Activated CD8-positive, alpha-beta T cell treated with anti-CD3 and anti-CD28 coated beads, Interleukin-2, amount 10 ng/mL, durations not matched to agents 7 days and 5 days (primary cell): ENCODE results near the gene CAPS. TPM values are rescaled to one million over a fixed set of nuclear protein-coding genes. Genes with fewer than 3 reads are reported as not detected.
"Not testable (repeated sequence)": the region's sequence is repeated elsewhere in the genome, so short reads cannot be mapped to it uniquely, and the experiment has no call there.

Experiments used
- ATAC-seq: fragments of 150-1000 bp; cut with Tn5 transposase; one replicate; pipeline ENCODE4 v1.10.0; 2021; ENCODE audit warnings: moderate library complexity
- CTCF ChIA-PET: fragments of 350-600 bp; sonication (Branson Sonifier 250); formaldehyde crosslinking; loops from one replicate; lab custom pipeline; 2021; ENCODE audit warnings: antibody characterized with exemption; lab: Charles Lee
- POLR2A ChIA-PET: fragments of 350-600 bp; sonication (Branson Sonifier 250); formaldehyde crosslinking; loops from one replicate; lab custom pipeline; 2021; ENCODE audit warnings: antibody characterized with exemption; lab: Charles Lee
- DNase-seq: peaks from one replicate; pipeline ENCODE4 v3.0.0-alpha.2; 2020
- H3K27ac Mint-ChIP-seq: one replicate; pipeline ENCODE4 v1.8.0; 2021; ENCODE audit warnings: mild to moderate bottlenecking, mixed read lengths
- H3K27me3 Mint-ChIP-seq: one replicate; pipeline ENCODE4 v1.8.0; 2021; ENCODE audit warnings: low read depth, mixed read lengths
- H3K36me3 Mint-ChIP-seq: one replicate; pipeline ENCODE4 v1.8.0; 2021; ENCODE audit warnings: low read depth, mixed read lengths
- H3K4me1 Mint-ChIP-seq: one replicate; pipeline ENCODE4 v1.8.0; 2021; ENCODE audit warnings: low read depth, mixed read lengths
- H3K4me3 Mint-ChIP-seq: one replicate; pipeline ENCODE4 v1.8.0; 2021; ENCODE audit warnings: mild to moderate bottlenecking, mixed read lengths
- H3K9me3 Mint-ChIP-seq: one replicate; pipeline ENCODE4 v1.8.0; 2022; ENCODE audit warnings: mixed read lengths; ENCODE audit not compliant: insufficient read depth
- total RNA-seq, 2 experiments: library from RNA; stranded (reverse); gene quantifications; one replicate each; pipeline ENCODE4 v1.2.3, GENCODE V29; 2021

Gene CAPS
- total RNA-seq, 2 experiments from 2014 or later: 11.4 to 12.0 TPM

- DNase-seq (no peak), ATAC-seq (no peak)
- H3K4me3 Mint-ChIP-seq: no peak overlapping the region
- H3K36me3 Mint-ChIP-seq: no peaks in the 10 kb centered on the region
- ChIA-PET CTCF (no interaction called here), POLR2A (no interaction called here)
- H3K27ac Mint-ChIP-seq: no peak overlapping the region
- no peaks in the 10 kb centered on the region for H3K9me3 Mint-ChIP-seq
- H3K4me1 Mint-ChIP-seq: no peaks in the 10 kb centered on the region
- peaks cover 5% of the 10 kb centered on the region for H3K27me3 Mint-ChIP-seq
These were observed 32.3 kb upstream of the CAPS start for GRCh38 chr19:5881543-5882299.

GRCh38 chr19:5882421-5882968 lies 31.6 kb upstream of the CAPS start:
- ChIA-PET POLR2A (no interaction called here), CTCF (no interaction called here)
- Mint-ChIP-seq H3K9me3 (no peaks in the 10 kb centered on the region), H3K27ac (no peak overlapping the region), H3K4me1 (no peaks in the 10 kb centered on the region), H3K27me3 (peaks cover 5% of the 10 kb centered on the region), H3K4me3 (no peak overlapping the region), H3K36me3 (no peaks in the 10 kb centered on the region)
- ATAC-seq (no peak), DNase-seq (no peak)

- not testable (repeated sequence) for ATAC-seq, H3K9me3 Mint-ChIP-seq, DNase-seq, H3K36me3 Mint-ChIP-seq, H3K27me3 Mint-ChIP-seq, H3K4me3 Mint-ChIP-seq, H3K4me1 Mint-ChIP-seq, H3K27ac Mint-ChIP-seq
- POLR2A ChIA-PET: interaction anchor here (1.0 to 1.4 kb wide), 2 partner anchors 55 to 79 kb away, joined by 3 to 8 read pairs; no protein-coding TSS in a partner anchor
- CTCF ChIA-PET: interaction anchor here (1.0 kb wide), 1 partner anchor 79 kb away, joined by 3 read pairs; no protein-coding TSS in a partner anchor
These were observed 30.7 kb upstream of the CAPS start for GRCh38 chr19:5883157-5883873.

GRCh38 chr19:5884065-5884811 lies 29.8 kb upstream of the CAPS start:
- not testable (repeated sequence) for H3K27ac Mint-ChIP-seq, H3K36me3 Mint-ChIP-seq, ATAC-seq, H3K9me3 Mint-ChIP-seq, H3K27me3 Mint-ChIP-seq, H3K4me3 Mint-ChIP-seq, H3K4me1 Mint-ChIP-seq, DNase-seq
- ChIA-PET CTCF (interaction anchor here (1.0 kb wide), 1 partner anchor 80 kb away, joined by 3 read pairs; no protein-coding TSS in a partner anchor), POLR2A (interaction anchor here (1.0 to 1.4 kb wide), 2 partner anchors 55 to 80 kb away, joined by 3 to 8 read pairs; no protein-coding TSS in a partner anchor)

- Mint-ChIP-seq H3K4me3 (no peak overlapping the region), H3K9me3 (no peaks in the 10 kb centered on the region), H3K27me3 (no peaks in the 10 kb centered on the region), H3K4me1 (no peaks in the 10 kb centered on the region), H3K27ac (no peak overlapping the region), H3K36me3 (no peaks in the 10 kb centered on the region)
- no peak for DNase-seq
- ChIA-PET POLR2A (no interaction called here), CTCF (interaction anchor here (1.7 kb wide), 1 partner anchor 85 kb away, joined by 15 read pairs; no protein-coding TSS in a partner anchor)
- ATAC-seq: no peak
These were observed 24.6 kb upstream of the CAPS start for GRCh38 chr19:5889288-5889971.

- POLR2A ChIA-PET: no interaction called here
These were observed 24.0 kb upstream of the CAPS start for GRCh38 chr19:5890099-5890498.

GRCh38 chr19:5891572-5891937 lies 22.5 kb upstream of the CAPS start:
- CTCF ChIA-PET: interaction anchor here (1.7 to 2.8 kb wide), 4 partner anchors 12 to 97 kb away, joined by 3 to 19 read pairs (median 10); partner anchors contain the start of genes NDUFA11 and NRTN
- POLR2A ChIA-PET: interaction anchor here (1.9 kb wide), 1 partner anchor 11 kb away, joined by 8 read pairs; the partner anchor contains the start of gene NDUFA11

More at GRCh38 chr19:5890099-5890498, 24.0 kb upstream of the CAPS start:
- DNase-seq: no peak
- CTCF ChIA-PET: interaction anchor here (1.7 kb wide), 1 partner anchor 86 kb away, joined by 15 read pairs; no protein-coding TSS in a partner anchor
- ATAC-seq: no peak
- H3K36me3 Mint-ChIP-seq: no peaks in the 10 kb centered on the region
- no peaks in the 10 kb centered on the region for H3K9me3 Mint-ChIP-seq
- H3K4me3 Mint-ChIP-seq: no peak overlapping the region
- no peaks in the 10 kb centered on the region for H3K4me1 Mint-ChIP-seq
- no peak overlapping the region for H3K27ac Mint-ChIP-seq
- no peaks in the 10 kb centered on the region for H3K27me3 Mint-ChIP-seq

GRCh38 chr19:5891938-5892771 lies 21.9 kb upstream of the CAPS start:
- H3K36me3 Mint-ChIP-seq: peaks cover 3% of the 10 kb centered on the region
- H3K27me3 Mint-ChIP-seq: no peaks in the 10 kb centered on the region
- peak; percentile 50 for ATAC-seq
- H3K27ac Mint-ChIP-seq: no peak overlapping the region
- H3K4me1 Mint-ChIP-seq: no peaks in the 10 kb centered on the region
- POLR2A ChIA-PET: interaction anchor here (1.9 kb wide), 1 partner anchor 10 kb away, joined by 8 read pairs; the partner anchor contains the start of gene NDUFA11
- H3K9me3 Mint-ChIP-seq: no peaks in the 10 kb centered on the region
- no peak overlapping the region for H3K4me3 Mint-ChIP-seq
- CTCF ChIA-PET: interaction anchor here (1.8 to 2.8 kb wide), 3 partner anchors 11 to 98 kb away, joined by 3 to 19 read pairs (median 5); partner anchors contain the start of genes NDUFA11 and NRTN
- no peak for DNase-seq

More at GRCh38 chr19:5891572-5891937, 22.5 kb upstream of the CAPS start:
- H3K4me1 Mint-ChIP-seq: no peaks in the 10 kb centered on the region
- ATAC-seq (no peak), DNase-seq (no peak)
- no peaks in the 10 kb centered on the region for H3K27me3 Mint-ChIP-seq
- no peak overlapping the region for H3K27ac Mint-ChIP-seq
- H3K4me3 Mint-ChIP-seq: no peak overlapping the region
- no peaks in the 10 kb centered on the region for H3K9me3 Mint-ChIP-seq
- H3K36me3 Mint-ChIP-seq: peaks cover 3% of the 10 kb centered on the region

- peaks cover 3% of the 10 kb centered on the region for H3K36me3 Mint-ChIP-seq
- ChIA-PET POLR2A (interaction anchor here (0.6 to 1.9 kb wide), 2 partner anchors 10 to 83 kb away, joined by 3 to 8 read pairs; partner anchors contain the start of gene NDUFA11), CTCF (interaction anchor here (2.0 to 2.8 kb wide), 2 partner anchors 10 to 89 kb away, joined by 5 to 19 read pairs; partner anchors contain the start of genes NDUFA11 and NRTN)
- H3K27me3 Mint-ChIP-seq: no peaks in the 10 kb centered on the region
- no peak overlapping the region for H3K4me3 Mint-ChIP-seq
- no peaks in the 10 kb centered on the region for H3K4me1 Mint-ChIP-seq
- ATAC-seq (no peak), DNase-seq (no peak)
- H3K9me3 Mint-ChIP-seq: no peaks in the 10 kb centered on the region
- H3K27ac Mint-ChIP-seq: no peak overlapping the region
These were observed 21.2 kb upstream of the CAPS start for GRCh38 chr19:5892772-5893275.
